MCF 10A (cell line): ENCODE results near the gene MAP3K12. TPM values are rescaled to one million over a fixed set of nuclear protein-coding genes. Genes with fewer than 3 reads are reported as not detected.

Source experiments
- BruUV-seq: library from RNA; stranded (reverse); fragments of 400-500 nt; replicated peaks from 2 replicates; lab custom pipeline; 2021; lab: Mats Ljungman, UMichigan
- CTCF ChIA-PET: fragments of 300-600 bp; sonication (Branson Sonifier 250); formaldehyde crosslinking; extraction: SDS; loops from one replicate; lab custom pipeline; 2021; ENCODE audit warnings: antibody characterized with exemption, inconsistent platforms; lab: Yijun Ruan, JAX
- POLR2A ChIA-PET: fragments of 300-600, 350-650 bp; sonication (Branson Sonifier 250); formaldehyde crosslinking; extraction: SDS; loops from one replicate; lab custom pipeline; 2020; ENCODE audit warnings: antibody characterized with exemption, inconsistent platforms; lab: Yijun Ruan, JAX
- DNase-seq: peaks from one replicate; pipeline ENCODE4 v3.0.0-alpha.2; 2018; ENCODE audit not compliant: unreplicated experiment
- H3K27ac Mint-ChIP-seq: one replicate; pipeline ENCODE4 v1.8.0; 2022; ENCODE audit warnings: mild to moderate bottlenecking, low read depth, mixed read lengths; ENCODE audit not compliant: unreplicated experiment
- H3K27me3 Mint-ChIP-seq: one replicate; pipeline ENCODE4 v1.8.0; 2022; ENCODE audit warnings: mixed read lengths; ENCODE audit not compliant: insufficient read depth, unreplicated experiment
- H3K36me3 Mint-ChIP-seq: one replicate; pipeline ENCODE4 v1.8.0; 2022; ENCODE audit warnings: mild to moderate bottlenecking, moderate library complexity, mixed read lengths; ENCODE audit not compliant: insufficient read depth, unreplicated experiment
- H3K4me1 Mint-ChIP-seq: one replicate; pipeline ENCODE4 v1.8.0; 2022; ENCODE audit warnings: mixed read lengths; ENCODE audit not compliant: insufficient read depth, unreplicated experiment
- H3K4me3 Mint-ChIP-seq: one replicate; pipeline ENCODE4 v1.8.0; 2022; ENCODE audit warnings: mild to moderate bottlenecking, moderate library complexity, mixed read lengths; ENCODE audit not compliant: unreplicated experiment
- H3K9me3 Mint-ChIP-seq: one replicate; pipeline ENCODE4 v1.8.0; 2022; ENCODE audit warnings: mixed read lengths; ENCODE audit not compliant: unreplicated experiment
- intact Hi-C: fragments of 100-400 bp; cut with micrococcal nuclease; formaldehyde crosslinking; loops from 2 replicates; pipeline ENCODE4 v1.14.1; 2022
- total RNA-seq: library from RNA; stranded (reverse); gene quantifications from 2 replicates; pipeline ENCODE4 v1.2.3, GENCODE V29; 2022
- TF ChIP-seq, protein P1 (sequence below): fragments of 200-600 bp; IDR thresholded peaks from one replicate; pipeline ENCODE4 v1.8.0; 2022; ENCODE audit warnings: antibody characterized with exemption, mild to moderate bottlenecking; ENCODE audit not compliant: unreplicated experiment

Gene MAP3K12
- total RNA-seq, 1 experiment from 2014 or later, result 4.6 TPM

DNA sequence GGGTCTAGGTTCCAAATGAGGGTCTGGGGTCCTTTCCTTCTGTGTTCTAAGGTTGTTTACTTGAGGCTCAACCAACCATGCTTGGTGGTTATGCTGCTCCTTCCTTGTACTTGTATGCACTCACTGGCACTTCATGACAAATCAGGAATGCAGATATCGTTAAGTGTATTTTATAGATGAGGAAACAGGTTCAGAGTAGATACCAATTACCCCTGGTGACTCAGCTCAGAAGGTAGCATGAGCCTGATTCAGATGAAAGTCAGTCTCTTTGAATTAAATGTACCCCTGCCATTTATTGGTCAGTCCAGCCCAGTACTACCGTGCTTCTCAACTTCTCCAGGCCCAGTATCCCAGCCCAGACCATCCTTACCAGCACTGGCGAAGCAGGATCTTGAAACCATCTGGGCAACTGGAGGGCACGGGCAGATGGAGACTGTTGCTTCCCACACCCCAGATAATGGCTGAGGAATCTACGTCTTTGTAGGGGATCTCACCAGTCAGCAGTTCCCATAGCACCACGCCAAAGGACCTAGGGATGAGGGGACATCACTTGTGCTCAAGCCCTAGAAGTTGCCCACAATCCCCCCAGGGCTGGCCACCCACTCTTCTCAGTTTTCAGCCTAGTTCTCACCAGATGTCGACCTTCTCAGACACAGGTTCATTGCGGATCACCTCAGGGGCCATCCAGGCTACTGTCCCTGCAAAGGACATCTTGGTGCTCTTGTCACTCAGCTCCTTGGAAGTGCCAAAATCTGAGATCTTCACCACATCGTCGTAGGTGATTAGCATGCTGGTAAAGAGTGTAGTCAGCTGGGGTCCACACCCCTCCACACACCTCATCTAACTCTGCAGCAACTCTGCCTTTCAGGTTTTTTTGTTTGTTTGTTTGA lies 14.3 kb downstream of the MAP3K12 start:
- Mint-ChIP-seq H3K36me3 (peaks cover 68% of the 10 kb centered on the region), H3K27me3 (no peaks in the 10 kb centered on the region), H3K4me3 (no peak overlapping the region), H3K4me1 (peaks cover 4% of the 10 kb centered on the region), H3K9me3 (no peaks in the 10 kb centered on the region), H3K27ac (no peak overlapping the region)
- intact Hi-C loops, result no loop called here
- TF ChIP-seq, protein P1, sequence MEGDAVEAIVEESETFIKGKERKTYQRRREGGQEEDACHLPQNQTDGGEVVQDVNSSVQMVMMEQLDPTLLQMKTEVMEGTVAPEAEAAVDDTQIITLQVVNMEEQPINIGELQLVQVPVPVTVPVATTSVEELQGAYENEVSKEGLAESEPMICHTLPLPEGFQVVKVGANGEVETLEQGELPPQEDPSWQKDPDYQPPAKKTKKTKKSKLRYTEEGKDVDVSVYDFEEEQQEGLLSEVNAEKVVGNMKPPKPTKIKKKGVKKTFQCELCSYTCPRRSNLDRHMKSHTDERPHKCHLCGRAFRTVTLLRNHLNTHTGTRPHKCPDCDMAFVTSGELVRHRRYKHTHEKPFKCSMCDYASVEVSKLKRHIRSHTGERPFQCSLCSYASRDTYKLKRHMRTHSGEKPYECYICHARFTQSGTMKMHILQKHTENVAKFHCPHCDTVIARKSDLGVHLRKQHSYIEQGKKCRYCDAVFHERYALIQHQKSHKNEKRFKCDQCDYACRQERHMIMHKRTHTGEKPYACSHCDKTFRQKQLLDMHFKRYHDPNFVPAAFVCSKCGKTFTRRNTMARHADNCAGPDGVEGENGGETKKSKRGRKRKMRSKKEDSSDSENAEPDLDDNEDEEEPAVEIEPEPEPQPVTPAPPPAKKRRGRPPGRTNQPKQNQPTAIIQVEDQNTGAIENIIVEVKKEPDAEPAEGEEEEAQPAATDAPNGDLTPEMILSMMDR, result no peak
- ChIA-PET CTCF (interaction anchor here (0.6 kb wide), 1 partner anchor 30 kb away, joined by 5 read pairs; no protein-coding TSS in a partner anchor), POLR2A (interaction anchor here (1.0 to 7.1 kb wide), 4 partner anchors 9 to 59 kb away, joined by 3 to 53 read pairs (median 4); partner anchors contain the start of genes MAP3K12 and TARBP2)
- DNase-seq, result no peak
- BruUV-seq, result TSS peak; percentile 4

DNA sequence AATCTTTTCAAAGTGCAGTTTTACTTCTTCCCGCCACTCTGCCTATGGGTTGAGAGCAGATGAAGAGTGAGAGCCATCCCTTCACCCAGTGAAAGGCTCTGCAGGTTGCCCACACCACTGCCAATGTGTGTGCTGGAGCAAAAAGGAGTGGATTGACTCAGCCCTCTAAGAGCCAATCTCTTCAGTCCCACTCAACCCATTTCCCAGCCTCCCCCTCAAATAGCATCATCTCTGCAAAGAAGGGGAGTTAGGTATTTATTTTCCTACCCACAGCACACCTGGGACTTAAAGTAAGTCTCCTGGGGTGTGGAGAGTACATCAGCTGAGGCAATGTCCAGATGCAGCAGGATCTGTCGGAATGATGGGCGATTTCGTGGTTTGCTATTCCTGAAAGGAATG lies 15.3 kb downstream of the MAP3K12 start:
- DNase-seq, result no peak
- Mint-ChIP-seq H3K27me3 (no peaks in the 10 kb centered on the region), H3K9me3 (no peaks in the 10 kb centered on the region), H3K4me3 (no peak overlapping the region), H3K27ac (no peak overlapping the region), H3K36me3 (peaks cover 74% of the 10 kb centered on the region), H3K4me1 (peaks cover 4% of the 10 kb centered on the region)
- BruUV-seq, result no TSS peak
- ChIA-PET POLR2A (interaction anchor here (0.6 to 7.1 kb wide), 11 partner anchors 8 to 480 kb away, joined by 3 to 53 read pairs (median 5); partner anchors contain the start of genes AAAS, MAP3K12 and TARBP2), CTCF (interaction anchor here (1.0 to 2.2 kb wide), 2 partner anchors 11 to 24 kb away, joined by 3 to 14 read pairs; partner anchors contain the start of gene NPFF)
- TF ChIP-seq, protein P1, result no peak
- intact Hi-C loops, result no loop called here

DNA sequence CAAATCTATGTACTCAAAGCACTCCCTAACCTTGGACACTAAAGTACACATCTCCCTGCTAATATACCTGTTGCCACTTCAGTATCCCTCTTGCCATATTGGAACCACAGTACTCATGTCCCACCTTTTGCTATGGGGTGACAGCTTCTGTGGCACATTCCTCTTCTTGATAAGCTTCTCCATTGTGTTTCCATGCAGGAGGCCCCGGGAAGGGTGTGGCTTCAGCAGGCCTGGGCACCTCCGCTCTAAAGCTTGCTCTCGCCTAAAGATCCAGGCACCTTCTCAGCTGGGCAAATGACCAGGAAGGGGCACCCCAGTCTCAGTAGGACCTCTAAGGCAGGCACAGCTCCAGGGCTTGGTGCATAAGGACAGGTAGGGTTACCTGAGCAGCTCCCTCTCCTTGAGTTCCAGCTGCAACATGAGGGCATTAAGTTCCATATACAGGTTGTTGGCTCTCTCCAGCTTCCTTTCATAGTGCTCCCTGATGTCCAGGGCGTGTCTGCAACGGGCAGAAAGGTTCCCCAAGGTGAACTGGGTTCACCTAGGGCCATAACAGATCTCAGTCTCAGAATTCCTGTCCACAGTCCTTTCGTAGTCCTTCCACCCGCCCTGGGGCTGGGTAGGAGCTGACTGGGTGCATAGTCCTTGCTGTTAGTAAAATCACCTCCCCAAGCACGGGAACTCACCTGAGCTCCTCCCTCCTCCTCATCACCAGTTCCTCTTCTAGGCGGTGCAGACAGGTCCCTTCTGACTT lies 15.9 kb downstream of the MAP3K12 start:
- BruUV-seq, result no TSS peak
- TF ChIP-seq, protein P1, result no peak
- ChIA-PET CTCF (interaction anchor here (1.0 to 2.2 kb wide), 2 partner anchors 10 to 25 kb away, joined by 3 to 14 read pairs; partner anchors contain the start of gene NPFF), POLR2A (interaction anchor here (0.6 to 7.1 kb wide), 13 partner anchors 8 to 480 kb away, joined by 3 to 53 read pairs (median 5); partner anchors contain the start of genes AAAS, MAP3K12 and TARBP2)
- DNase-seq, result no peak
- Mint-ChIP-seq H3K36me3 (peaks cover 79% of the 10 kb centered on the region), H3K4me1 (peaks cover 4% of the 10 kb centered on the region), H3K4me3 (no peak overlapping the region), H3K27ac (no peak overlapping the region), H3K9me3 (no peaks in the 10 kb centered on the region), H3K27me3 (no peaks in the 10 kb centered on the region)
- intact Hi-C loops, result no loop called here
